Measurements from ENCODE around the gene OBSCN. TPM values are rescaled to one million over a fixed set of nuclear protein-coding genes. Genes with fewer than 3 reads are reported as not detected.

Gene OBSCN
- total RNA-seq, 2 donors from 2014 or later = 14.5 to 34.9 TPM

- H3K9me3 ChIP-seq = no peaks in the 10 kb centered on the region
- 91 to 94% methylated on average over 35 to 36 of the region's 36 CpGs for WGBS, 2 donors
- TF ChIP-seq CTCF (IDR thresholded peaks at IDR 0.05) = no peak
- no peak for TF ChIP-seq POLR2A (IDR thresholded peaks at IDR 0.05)
- H3K27me3 ChIP-seq = no peaks in the 10 kb centered on the region
- no peak overlapping the region for H3K4me3 ChIP-seq
- no peaks in the 10 kb centered on the region for H3K36me3 ChIP-seq (replicated peaks in 1 of 2; ENCODE audit: insufficient read depth in 1 of 2, low read depth in 2 of 2)
- intact Hi-C loops (cut with DNase I) = no loop called here
- ATAC-seq = no peak
- peaks cover 12% of the 10 kb centered on the region for H3K4me1 ChIP-seq
- no peak for DNase-seq
- no peak overlapping the region for H3K27ac ChIP-seq
These were observed 69.9 kb downstream of the OBSCN start for GRCh38 chr1:228277491-228278431.

- no peaks in the 10 kb centered on the region for H3K36me3 ChIP-seq (replicated peaks in 1 of 2; ENCODE audit: insufficient read depth in 1 of 2, low read depth in 2 of 2)
- TF ChIP-seq POLR2A (IDR thresholded peaks at IDR 0.05) (no peak), CTCF (IDR thresholded peaks at IDR 0.05) (no peak)
- DNase-seq (no peak), ATAC-seq (no peak)
- H3K9me3 ChIP-seq = no peaks in the 10 kb centered on the region
- intact Hi-C loops (cut with DNase I) = no loop called here
- H3K27ac ChIP-seq = no peak overlapping the region
- H3K4me3 ChIP-seq = no peak overlapping the region
- peaks cover 12% of the 10 kb centered on the region for H3K4me1 ChIP-seq
- 91 to 95% methylated on average over 14 to 17 of the region's 21 CpGs for WGBS, 2 donors
- H3K27me3 ChIP-seq = no peaks in the 10 kb centered on the region
These were observed 70.6 kb downstream of the OBSCN start for GRCh38 chr1:228278432-228278941.

GRCh38 chr1:228279011-228279721, 71.3 kb downstream of the OBSCN start:
- Histone ChIP-seq H3K4me1 (peaks cover 12% of the 10 kb centered on the region), H3K27me3 (no peaks in the 10 kb centered on the region), H3K27ac (no peak overlapping the region), H3K4me3 (no peak overlapping the region), H3K9me3 (no peaks in the 10 kb centered on the region), H3K36me3 (replicated peaks in 1 of 2; ENCODE audit: insufficient read depth in 1 of 2, low read depth in 2 of 2) (no peaks in the 10 kb centered on the region)
- ATAC-seq = no peak
- 88 to 97% methylated on average over 15 to 22 of the region's 27 CpGs for WGBS, 2 donors
- TF ChIP-seq POLR2A (IDR thresholded peaks at IDR 0.05) = no peak
- TF ChIP-seq CTCF (IDR thresholded peaks at IDR 0.05) = no peak
- intact Hi-C loops (cut with DNase I) = no loop called here
- no peak for DNase-seq

GRCh38 chr1:228279722-228280105, 71.9 kb downstream of the OBSCN start:
- Histone ChIP-seq H3K36me3 (replicated peaks in 1 of 2; ENCODE audit: insufficient read depth in 1 of 2, low read depth in 2 of 2) (no peaks in the 10 kb centered on the region), H3K4me3 (no peak overlapping the region), H3K9me3 (no peaks in the 10 kb centered on the region), H3K27me3 (no peaks in the 10 kb centered on the region), H3K4me1 (peaks cover 12% of the 10 kb centered on the region), H3K27ac (no peak overlapping the region)
- TF ChIP-seq CTCF (IDR thresholded peaks at IDR 0.05) (no peak), POLR2A (IDR thresholded peaks at IDR 0.05) (no peak)
- intact Hi-C loops (cut with DNase I) = no loop called here
- ATAC-seq (no peak), DNase-seq (no peak)
- 81 to 86% methylated on average over 5 to 12 of the region's 12 CpGs for WGBS, 2 donors
